ENCODE data around the gene CHMP6.

CHMP6 gene

DNA sequence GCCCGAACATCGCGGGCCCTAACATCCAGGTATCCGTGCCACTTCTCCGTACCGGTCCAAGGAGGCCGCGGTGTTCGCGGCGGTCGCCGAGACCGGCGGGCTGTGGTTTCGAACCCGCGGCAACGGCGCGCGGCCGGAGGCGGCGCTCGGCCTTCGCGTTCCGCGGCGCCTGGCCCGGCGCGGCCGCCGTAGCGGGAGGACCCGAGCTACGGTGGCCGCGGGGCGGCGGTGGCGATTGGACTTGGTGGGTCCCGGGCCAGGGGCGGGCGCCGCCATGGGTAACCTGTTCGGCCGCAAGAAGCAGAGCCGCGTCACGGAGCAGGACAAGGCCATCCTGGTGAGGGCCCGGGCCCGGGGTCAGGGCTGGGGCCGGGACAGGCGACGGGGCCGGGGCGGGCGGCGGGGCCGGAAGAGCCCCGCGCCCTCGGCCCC, at the start of gene CHMP6:
TSS of gene CHMP6 (plus strand) at position 197 of the 432 bp plus-strand sequence. CDS start at position 275, 78 bp downstream.
- peak; percentile 82 for DNase-seq

DNA sequence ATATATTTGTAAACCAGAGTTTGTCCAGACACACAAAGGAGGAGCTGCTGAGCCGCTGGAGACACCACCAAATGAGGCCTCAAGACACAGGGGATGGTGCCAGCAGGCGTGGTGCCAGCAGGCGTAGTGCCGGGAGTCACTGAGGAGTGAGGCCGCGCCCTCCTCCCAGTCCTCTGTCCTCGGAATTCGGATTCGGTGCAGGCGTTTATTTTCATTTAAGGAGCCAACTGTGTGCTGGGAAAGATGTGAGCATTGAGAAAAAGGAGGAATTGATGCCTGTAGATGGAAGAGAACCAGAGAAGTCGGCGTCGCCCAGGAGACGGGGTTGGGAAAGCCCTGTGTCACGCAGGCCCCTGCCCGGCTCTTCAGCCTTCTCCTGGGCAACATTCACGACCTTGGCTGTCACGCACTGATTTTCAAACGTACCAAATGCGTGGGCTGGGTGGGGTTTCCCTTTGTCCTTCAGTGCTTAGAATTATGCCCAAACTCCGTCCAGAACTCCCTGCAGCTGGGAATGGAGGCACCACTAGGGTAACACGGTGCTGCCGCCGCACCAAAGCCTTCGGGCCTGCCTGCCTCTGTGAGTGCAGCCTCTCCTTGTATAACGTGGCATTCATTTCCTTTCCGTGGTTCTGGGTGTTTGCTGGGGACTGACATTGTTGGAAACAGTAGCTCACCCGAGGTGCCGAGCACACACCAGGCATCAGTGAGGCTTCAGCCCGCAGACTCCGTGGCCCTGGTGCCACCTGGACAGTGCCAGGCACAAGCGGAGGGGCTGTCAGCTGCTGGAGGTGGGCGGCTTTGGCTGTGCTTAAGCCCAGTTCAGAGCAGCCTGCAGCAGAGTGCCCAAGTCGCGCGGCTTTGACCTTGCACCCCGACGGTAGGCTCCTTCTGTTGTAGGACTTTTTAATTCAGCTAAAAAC, 49.0 kb upstream of the CHMP6 start:
- DNase-seq: no peak

DNA sequence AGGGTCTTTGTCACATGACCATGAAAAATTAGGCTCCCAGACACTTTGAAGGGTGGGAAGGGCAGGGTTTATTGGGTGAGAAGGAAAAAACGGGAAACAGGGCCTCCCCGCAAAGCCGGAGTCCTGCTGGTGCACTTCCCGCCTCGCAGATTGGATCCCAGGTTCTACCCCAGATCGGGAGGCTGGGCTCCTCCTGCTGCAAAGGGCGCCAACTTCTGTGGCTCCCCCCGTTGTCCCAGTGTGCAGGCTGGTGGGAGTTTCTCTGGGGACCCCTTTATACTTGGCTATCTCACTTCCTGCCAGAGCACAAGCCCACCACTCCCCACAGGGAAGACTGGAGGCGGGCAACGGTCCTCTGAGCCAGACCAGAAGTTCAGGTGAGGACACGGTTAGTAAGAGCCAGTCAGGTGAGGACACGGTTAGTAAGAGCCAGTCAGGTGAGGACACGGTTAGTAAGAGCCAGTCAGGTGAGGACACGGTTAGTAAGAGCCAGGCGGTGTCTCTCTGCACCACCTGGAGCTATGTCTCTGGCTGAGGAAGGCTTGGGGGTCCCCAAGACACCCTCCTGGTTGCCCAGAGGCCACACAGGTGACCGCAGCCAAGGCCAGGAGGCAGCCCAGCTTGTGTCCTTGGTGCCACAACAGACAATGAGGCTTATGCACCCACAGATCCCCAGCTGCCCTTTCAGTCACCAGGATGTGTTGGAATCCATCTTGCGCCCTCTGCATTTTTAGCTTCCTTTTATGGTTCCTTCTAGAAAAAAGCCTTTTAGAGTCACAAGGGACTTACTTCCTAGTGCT, 48.1 kb upstream of the CHMP6 start:
- no peak for DNase-seq

DNA sequence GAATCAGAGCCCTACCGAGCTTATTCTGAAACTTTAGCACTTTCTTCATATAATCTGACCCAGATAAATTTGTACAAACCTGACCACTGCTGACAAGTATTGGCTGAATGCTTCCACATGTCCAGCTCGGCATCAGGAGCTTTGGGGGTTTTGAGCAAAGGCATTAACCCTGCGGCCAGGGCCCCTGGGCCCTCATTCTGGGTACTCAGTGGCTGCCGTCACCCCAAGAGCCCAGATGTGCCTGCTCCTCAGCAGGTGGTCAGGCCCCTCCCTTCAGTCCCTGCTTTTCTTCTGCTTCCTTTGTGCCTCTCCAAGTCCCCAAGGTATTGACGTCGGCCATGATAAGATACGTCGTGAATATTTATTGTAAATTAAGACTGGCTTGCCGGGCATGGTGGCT, 47.3 kb upstream of the CHMP6 start:
- no peak for DNase-seq

GRCh38 chr17:80945736-80946135, 45.9 kb upstream of the CHMP6 start:
- no peak for DNase-seq

DNA sequence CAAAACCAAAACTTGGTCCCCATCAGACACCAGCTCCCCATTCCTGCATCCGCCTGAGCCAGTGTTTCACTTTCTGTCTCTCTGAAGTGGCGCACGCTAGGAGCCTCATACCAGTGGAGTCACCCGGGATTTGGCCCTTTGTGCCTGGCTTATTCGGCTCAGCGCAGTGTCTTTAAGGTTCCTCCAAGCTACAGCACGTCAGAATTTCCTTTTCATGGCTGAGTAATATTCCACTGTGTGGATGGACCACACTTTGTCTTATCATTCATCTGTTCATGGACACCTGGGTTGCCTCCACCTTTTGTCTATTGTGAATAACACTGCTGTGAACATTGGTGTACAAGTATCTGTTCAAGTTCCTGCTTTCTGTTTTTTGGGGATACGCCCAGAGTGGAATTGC, 45.2 kb upstream of the CHMP6 start:
- no peak for DNase-seq

DNA sequence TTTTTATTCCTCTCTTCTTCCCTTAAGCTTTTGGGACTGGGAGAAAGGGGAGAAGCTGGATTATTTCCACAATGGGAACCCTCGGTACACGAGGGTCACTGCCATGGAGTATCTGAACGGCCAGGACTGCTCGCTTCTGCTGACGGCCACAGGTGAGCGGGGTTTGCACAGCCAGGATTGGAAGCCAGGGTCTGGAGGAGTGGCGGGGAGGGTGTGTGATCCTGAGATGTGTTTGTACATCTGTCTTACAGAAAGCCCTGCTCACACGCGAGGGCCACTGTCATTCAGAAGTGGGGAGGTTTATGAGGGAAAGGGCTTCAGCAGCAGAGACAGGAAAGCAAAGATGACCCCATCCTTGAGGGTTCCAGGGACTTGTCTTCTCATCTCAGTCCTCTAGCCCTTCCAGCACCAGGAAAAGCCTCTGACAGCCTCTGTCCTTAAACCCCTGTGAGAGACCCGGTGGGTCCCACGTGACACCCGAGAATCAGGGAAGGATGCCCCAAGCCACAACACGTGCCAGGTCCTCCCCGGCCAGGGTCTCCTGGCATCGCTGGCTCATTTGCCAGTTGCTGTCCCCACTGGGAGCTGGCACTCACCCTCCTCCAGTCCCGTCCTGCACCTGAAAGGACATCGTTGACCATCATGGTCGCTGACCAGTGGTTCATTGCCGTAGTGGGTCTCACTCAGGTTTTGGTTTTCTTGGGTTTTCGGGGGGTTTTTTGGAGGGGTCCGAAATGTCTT, 44.3 kb upstream of the CHMP6 start:
- DNase-seq: no peak

DNA sequence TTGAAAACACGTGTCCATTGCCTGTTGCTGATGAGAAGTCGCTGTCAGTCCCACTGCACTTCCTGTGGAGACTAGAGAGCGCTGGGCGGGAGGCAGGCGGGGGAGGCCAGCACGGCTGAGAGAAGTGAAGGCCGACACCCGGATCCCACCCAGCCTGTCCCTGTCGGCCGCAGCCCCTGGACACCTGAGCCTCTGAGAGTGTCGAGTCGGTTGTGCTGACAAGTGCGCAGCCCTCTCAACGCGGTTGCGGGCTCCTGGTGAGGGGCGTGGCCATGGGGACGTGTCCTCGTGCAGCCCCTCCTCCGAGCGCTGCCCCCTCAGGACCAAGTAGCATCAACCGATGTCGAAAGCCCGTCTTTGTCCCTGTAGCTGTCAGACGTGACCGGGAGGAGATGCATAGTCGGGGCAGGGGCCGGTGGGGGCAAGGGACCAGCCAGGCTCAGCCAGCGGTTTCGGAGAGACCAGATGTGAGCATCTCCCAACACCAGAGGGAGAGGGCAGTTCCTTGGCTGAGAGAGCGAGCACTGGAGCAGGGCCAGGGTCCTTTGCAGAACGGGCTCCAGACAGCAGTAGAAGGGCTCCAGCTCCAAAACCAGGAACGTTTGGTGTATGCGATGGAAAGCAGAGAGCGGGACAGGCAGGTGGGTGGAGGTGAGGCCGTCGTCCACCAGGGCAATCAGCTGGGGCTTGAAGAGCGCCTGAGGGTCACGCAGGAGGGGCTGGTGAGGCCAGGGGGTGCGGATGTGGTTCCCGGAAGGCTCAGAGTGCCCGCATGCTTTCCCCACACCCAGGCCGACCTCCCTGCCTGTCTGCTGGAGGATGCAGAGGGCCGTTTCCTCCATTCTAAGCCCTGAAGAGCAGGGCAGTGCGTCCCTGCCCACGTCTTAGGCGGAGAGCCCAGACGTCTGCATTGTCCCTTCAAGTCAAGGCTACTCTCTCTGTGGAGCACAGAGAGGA, 43.3 kb upstream of the CHMP6 start:
- no peak for DNase-seq

DNA sequence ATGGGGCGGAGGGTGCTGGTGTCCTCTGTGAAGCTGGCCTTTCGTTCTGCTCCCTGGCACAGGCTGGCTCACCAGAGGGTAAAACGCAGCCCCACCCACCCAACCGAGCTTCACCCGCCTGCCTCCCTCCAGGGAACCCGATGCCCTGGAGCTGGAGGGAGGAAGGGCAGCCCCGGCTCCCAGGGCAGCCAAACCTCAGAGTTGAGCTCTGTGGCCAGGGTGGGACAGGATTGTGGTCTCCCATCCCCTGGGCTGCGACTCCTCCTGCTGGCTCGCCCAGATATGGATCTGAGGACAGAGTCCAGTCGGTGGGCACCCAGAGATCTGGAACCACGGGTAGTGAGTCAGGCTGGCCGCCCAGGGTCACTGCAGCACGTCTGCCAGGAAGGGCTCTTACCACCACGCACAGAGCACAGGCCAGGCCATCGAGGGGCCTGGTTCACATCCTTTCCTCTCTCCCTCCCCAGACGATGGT, 42.6 kb upstream of the CHMP6 start:
- no peak for DNase-seq

DNA sequence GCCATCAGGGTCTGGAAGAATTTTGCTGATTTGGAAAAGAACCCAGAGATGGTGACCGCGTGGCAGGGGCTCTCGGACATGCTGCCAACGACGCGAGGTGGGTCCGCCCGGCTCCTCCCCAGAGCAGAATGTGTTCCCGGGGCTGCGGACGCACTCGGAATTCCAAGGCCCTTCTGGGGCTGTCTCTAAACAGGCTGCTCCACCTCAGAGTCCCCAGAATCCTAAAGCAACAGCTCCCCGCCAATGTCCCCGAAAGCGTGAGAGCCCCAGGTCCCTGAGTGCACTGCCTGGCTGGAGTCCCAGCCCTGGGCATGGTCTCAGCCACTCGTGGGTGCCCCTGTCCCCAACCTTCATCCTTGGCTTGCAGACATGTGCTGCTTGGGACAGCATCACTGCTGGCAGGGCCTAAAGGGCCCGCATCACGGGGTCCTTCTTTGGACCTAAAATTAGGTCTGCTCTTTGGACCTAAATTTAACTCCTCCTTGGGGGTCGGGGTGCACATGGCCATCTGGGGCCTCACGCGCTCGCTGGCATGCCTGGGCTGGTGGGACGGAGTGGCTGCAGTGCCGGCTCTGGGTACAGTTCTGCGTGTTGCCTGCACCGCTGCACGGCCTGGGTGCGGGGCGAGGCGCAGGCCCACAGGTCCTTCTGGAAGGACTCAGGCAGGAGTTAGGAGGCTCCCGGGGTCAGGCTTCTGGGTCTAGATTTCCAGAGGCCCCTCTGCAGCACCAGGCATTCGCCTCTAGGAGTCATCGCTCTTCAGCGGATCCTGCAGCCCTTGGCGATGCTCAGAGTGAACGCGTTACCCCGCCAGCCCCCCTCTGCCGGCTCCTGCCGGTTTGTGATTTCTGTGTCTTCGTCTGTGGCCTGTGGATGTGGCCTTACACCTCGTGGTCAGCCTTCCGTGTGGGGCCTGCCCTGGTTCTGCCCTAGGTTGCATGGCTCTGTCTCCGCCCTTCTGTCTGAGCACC, 41.9 kb upstream of the CHMP6 start:
- DNase-seq: no peak

DNA sequence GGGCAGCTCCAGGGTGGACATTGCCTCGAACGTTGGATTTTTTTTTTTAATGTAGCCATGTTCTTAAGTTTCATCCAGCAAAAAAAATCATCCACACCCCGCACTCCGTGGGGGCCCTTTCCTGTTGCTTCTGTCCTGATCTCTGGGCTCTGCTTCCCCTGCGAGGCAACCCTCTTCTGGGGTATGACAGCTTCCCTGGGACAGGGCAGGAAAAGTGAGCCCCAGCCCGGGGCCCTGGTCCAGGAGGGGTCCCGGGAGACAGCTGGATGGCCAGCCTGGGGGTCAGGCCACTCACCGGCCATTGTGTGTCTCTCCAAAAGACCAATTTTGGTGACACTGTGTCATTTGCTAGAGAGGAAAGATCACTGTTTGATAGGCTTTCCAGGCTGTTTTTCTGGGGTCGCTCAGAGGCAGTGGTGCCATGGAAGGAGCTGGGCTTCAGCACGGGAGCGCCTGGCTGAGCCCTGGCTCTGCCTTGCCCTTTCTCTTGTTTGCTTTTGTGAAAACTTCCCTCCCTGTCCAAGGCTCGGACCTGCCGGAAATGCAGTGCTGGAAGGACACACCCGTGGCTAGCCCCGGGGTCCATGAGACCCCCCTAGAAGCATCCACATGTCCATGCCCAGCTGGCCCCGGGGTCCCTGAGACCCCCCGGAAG, 41.0 kb upstream of the CHMP6 start:
- DNase-seq: no peak

DNA sequence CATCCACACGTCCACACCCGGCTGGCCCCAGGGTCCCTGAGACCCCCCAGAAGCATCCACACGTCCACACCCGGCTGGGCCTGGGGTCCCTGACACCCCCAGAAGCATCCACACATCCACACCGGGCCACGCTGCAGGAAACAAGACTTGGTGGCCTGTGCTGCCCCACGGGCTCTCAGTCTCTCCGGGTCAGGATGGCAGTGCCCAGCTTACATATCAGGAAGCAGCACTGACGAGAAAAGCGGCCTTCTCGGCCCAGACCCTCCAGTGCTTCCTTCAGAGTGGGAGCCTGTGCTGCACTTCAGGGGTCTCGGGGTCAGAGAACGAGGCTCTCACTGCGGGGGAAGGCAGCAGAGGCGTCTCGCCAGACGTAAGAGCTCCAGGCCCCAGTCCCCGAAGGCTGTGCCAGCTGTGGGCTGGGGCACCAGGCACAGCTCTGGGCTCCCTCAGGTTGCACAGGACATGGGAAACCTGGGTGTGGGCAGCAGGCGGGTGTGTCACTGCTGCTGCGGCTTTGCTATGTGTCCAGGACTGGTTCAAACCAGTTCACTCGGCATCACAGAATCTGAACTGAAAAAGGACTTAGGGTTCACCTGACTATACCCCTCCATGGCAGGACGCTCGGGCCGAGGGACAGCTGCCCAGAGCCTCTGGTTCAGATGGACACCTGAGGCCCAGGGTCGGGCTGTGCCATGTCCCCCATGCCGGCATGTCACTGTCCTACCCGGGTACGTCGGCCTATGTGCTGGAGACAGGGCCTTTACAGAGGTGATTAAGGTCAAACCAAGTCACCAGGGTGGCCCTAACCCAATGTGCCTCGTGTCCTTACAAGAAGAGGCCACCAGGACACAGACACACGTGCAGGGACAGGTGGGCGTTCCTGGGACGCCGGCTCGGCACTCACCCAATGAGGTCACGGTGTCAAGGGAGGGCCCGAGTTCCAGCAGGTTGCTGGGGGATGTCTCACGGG, 40.2 kb upstream of the CHMP6 start:
- no peak for DNase-seq

DNA sequence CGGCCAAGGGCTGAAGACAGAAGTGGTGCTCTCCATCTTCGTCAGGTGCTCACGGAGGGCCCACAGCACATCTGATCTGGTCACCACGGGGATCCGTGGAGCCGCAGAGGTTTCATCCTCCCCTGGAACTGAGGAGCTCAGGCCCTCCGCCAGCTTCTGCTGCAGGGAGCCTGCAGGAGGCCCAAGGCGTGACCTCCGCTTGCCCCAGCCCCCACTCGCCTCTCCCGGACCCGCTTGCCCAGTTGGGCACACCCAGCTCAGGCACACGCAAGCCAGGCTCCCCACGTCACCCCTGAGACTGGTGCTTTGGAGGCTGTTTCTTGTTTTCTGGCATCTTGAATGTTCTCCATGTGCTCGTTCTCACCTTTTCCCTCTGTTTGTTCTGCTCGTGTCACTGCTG, 39.4 kb upstream of the CHMP6 start:
- DNase-seq: no peak

GRCh38 chr17:80953471-80954315, 37.9 kb upstream of the CHMP6 start:
- DNase-seq: no peak

GRCh38 chr17:80955078-80955477, 36.6 kb upstream of the CHMP6 start:
- DNase-seq: no peak

DNA sequence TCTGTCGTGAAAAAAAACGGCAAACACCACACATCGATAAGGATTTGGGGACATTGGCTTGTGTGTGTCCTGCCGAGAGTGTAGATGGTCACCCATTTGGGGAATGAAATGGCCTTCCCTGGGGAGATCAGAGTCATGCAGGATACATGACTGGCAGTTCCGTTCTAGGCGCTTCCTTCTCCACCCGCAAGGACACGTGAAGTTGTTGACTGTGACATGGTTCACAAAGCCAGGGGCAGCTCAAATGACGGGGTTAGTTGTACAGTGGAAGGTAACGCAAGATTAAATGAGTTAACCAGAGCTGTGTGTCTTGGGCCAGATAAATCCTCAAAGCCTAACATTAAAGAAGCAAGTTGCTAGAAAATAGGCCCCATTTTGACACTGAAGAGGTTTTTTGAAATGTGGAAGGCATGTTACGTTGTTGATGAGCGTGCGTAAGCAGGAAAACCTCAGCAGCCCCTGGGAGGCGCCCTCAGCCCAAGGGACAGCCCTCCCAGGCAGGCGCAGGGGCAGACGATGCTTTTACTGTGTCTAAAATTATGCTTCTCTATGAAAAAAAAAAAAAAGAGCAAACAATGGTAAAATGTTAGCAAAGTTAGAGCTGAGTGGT, 35.9 kb upstream of the CHMP6 start:
- no peak for DNase-seq
